NCI-H146 (cell line): ENCODE measurements around the gene PRKG1.
"Not testable (repeated sequence)": the region's sequence is repeated elsewhere in the genome, so short reads cannot be mapped to it uniquely, and the experiment has no call there.

Experiments used
- DNase-seq: peaks from one replicate; lab custom pipeline; 2025; lab: John Stamatoyannopoulos, UW

The PRKG1 gene

GRCh38 chr10:51170518-51171245, 96.4 kb downstream of the PRKG1 start:
- no peak for DNase-seq

GRCh38 chr10:51171946-51172345, 97.7 kb downstream of the PRKG1 start:
- no peak for DNase-seq

- no peak for DNase-seq
Observed at GRCh38 chr10:51176976-51177695, 102.8 kb downstream of the PRKG1 start.

GRCh38 chr10:51178634-51179033, 104.3 kb downstream of the PRKG1 start:
- DNase-seq, result no peak

GRCh38 chr10:51180141-51180540, 105.9 kb downstream of the PRKG1 start:
- no peak for DNase-seq

GRCh38 chr10:51183783-51184182, 109.5 kb downstream of the PRKG1 start:
- no peak for DNase-seq

GRCh38 chr10:51186361-51186760, 112.1 kb downstream of the PRKG1 start:
- DNase-seq, result no peak

- no peak for DNase-seq
Observed at GRCh38 chr10:51188008-51188407, 113.7 kb downstream of the PRKG1 start.

- no peak for DNase-seq
Observed at GRCh38 chr10:51188866-51189265, 114.6 kb downstream of the PRKG1 start.

- DNase-seq, result no peak
Observed at GRCh38 chr10:51196508-51197175, 122.4 kb downstream of the PRKG1 start.

- no peak for DNase-seq
Observed at GRCh38 chr10:51198170-51198569, 123.9 kb downstream of the PRKG1 start.

- DNase-seq, result no peak
Observed at GRCh38 chr10:51201947-51202346, 127.7 kb downstream of the PRKG1 start.

GRCh38 chr10:51203359-51203758, 129.1 kb downstream of the PRKG1 start:
- no peak for DNase-seq

- DNase-seq, result no peak
Observed at GRCh38 chr10:51204066-51204465, 129.8 kb downstream of the PRKG1 start.

GRCh38 chr10:51204701-51205100, 130.4 kb downstream of the PRKG1 start:
- no peak for DNase-seq

- no peak for DNase-seq
Observed at GRCh38 chr10:51206500-51206899, 132.2 kb downstream of the PRKG1 start.

GRCh38 chr10:51212937-51213336, 138.7 kb downstream of the PRKG1 start:
- not testable (repeated sequence) for DNase-seq

GRCh38 chr10:51214207-51215196, 140.2 kb downstream of the PRKG1 start:
- no peak for DNase-seq

GRCh38 chr10:51215951-51216834, 141.9 kb downstream of the PRKG1 start:
- no peak for DNase-seq

GRCh38 chr10:51217505-51217904, 143.2 kb downstream of the PRKG1 start:
- no peak for DNase-seq

- DNase-seq, result no peak
Observed at GRCh38 chr10:51224671-51225161, 150.4 kb downstream of the PRKG1 start.
